Esophagus squamous epithelium (tissue), 4 donors: ENCODE data around the gene IL22.

Experiments used
- CTCF ChIP-seq, 6 experiments: fragments of 450-650 bp in 4 of 6; fragments of 200-600 bp in 2 of 6; sonication (generic) in 2 of 6; IDR thresholded peaks; one replicate each; pipeline ENCODE4 v1.5.1; 2016 to 2019; ENCODE audit warnings: antibody characterized with exemption in 6 of 6, mild to moderate bottlenecking in 4 of 6, moderate library complexity in 4 of 6
- POLR2A ChIP-seq, 4 donors: fragments of 450-650 bp; IDR thresholded peaks; one replicate each; pipeline ENCODE4 v1.6.1; 2017; ENCODE audit warnings: antibody characterized with exemption in 4 of 4, mild to moderate bottlenecking in 4 of 4, moderate library complexity in 3 of 4

GRCh38 chr12:68279227-68280054, 26.0 kb upstream of the IL22 start:
- TF ChIP-seq CTCF (IDR thresholded peaks at IDR 0.05) (no peak), POLR2A (IDR thresholded peaks at IDR 0.05) (no peak)
